Peyer's patch (tissue), 4 donors: ENCODE results near the gene FAM174B. TPM values are rescaled to one million over a fixed set of nuclear protein-coding genes. Genes with fewer than 3 reads are reported as not detected.

ENCODE experiments used
- DNase-seq, 3 donors: peaks; one replicate each; pipeline ENCODE4 v3.0.0-alpha.2; 2017 to 2019
- H3K27ac ChIP-seq, 4 donors: fragments of 200-600 bp; sonication (generic); one replicate each; pipeline ENCODE4 v1.5.1; 2016 to 2019
- H3K27me3 ChIP-seq, 2 donors: fragments of 200-600 bp; sonication (generic); one replicate each; pipeline ENCODE4 v1.5.1; 2019
- H3K36me3 ChIP-seq, 3 donors: fragments of 200-600 bp; sonication (generic); one replicate each; pipeline ENCODE4 v1.5.1; 2016 to 2019
- H3K4me1 ChIP-seq, 4 donors: fragments of 200-600 bp; sonication (generic); one replicate each; pipeline ENCODE4 v1.5.1; 2016 to 2019
- H3K4me3 ChIP-seq, 4 donors: fragments of 200-600 bp; sonication (generic); 1 replicate in 3 of 4; 2 replicates in 1 of 4; pipeline ENCODE4 v1.5.1; 2016 to 2019; ENCODE audit warnings: mild to moderate bottlenecking in 1 of 4
- H3K9me3 ChIP-seq, 4 donors: fragments of 200-600 bp; sonication (generic); one replicate each; pipeline ENCODE4 v1.5.1; 2016 to 2019; ENCODE audit warnings: mild to moderate bottlenecking in 1 of 4
- CTCF ChIP-seq, 6 experiments: fragments of 450-650 bp in 4 of 6; fragments of 200-600 bp in 2 of 6; sonication (generic) in 1 of 6; IDR thresholded peaks; one replicate each; pipeline ENCODE4 v1.5.1; 2017 to 2019; ENCODE audit warnings: antibody characterized with exemption in 6 of 6, mild to moderate bottlenecking in 3 of 6, moderate library complexity in 1 of 6
- POLR2A ChIP-seq, 2 donors: fragments of 450-650 bp; IDR thresholded peaks; one replicate each; pipeline ENCODE4 v1.5.1; 2017; ENCODE audit warnings: antibody characterized with exemption in 2 of 2, mild to moderate bottlenecking in 2 of 2, moderate library complexity in 2 of 2
- total RNA-seq, 4 donors: library from RNA; depleted of rRNA; stranded (reverse); fragments of >200 nt; gene quantifications; one replicate each; pipeline ENCODE4 v1.1.0, GENCODE V29; 2016

Gene FAM174B
- total RNA-seq, 4 donors from 2014 or later = 9.0 to 14.0 (median 11.4) TPM

GRCh38 chr15:92665100-92665555, 9.6 kb upstream of the FAM174B start:
- peaks cover 0 to 34% (median 0%) of the 10 kb centered on the region in 4 donors for H3K4me1 ChIP-seq
- no peaks in the 10 kb centered on the region for H3K27me3 ChIP-seq
- TF ChIP-seq CTCF (IDR thresholded peaks at IDR 0.05) (no peak), POLR2A (IDR thresholded peaks at IDR 0.05) (no peak)
- H3K27ac ChIP-seq = peak overlapping the region in 3 of 4 donors; percentile 9 to 64 (median 49)
- no peak for DNase-seq
- no peaks in the 10 kb centered on the region for H3K36me3 ChIP-seq
- H3K9me3 ChIP-seq = no peaks in the 10 kb centered on the region
- H3K4me3 ChIP-seq = no peak overlapping the region

DNA sequence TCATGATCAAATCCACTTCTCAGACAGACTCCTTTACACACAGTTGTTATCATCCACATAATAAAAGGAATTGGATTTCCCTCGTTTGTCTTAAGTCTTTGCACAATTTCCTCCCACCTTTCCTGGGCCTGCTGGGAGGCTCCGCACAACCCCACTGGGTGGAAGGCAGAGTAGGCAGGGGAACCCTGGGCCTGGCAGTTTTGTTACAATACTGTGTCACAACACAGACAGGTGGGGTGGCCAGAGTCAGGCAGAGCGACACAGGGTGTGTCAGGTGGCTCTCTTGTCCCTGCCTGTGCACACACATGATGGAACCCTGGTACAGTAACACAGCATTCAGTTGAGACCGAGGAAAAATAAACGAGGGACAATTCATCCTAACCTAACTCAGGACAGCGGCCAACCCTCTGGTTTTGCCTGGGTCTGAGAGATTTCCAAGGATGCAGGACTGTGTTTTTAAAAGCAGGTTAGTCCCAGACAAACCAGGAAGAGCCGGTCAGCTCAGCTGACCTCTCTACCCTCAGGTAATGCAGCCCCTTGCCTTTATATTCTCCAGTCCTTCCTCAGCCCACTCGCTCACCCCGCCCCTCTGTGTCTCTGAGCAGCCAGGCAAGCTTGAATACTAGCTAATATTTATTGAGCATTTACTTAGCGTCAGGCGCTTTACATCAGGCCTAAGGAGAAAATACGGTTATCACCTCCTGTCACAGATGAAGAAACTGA, 8.8 kb upstream of the FAM174B start:
- Histone ChIP-seq H3K9me3 (no peaks in the 10 kb centered on the region), H3K4me3 (no peak overlapping the region), H3K36me3 (no peaks in the 10 kb centered on the region), H3K27me3 (no peaks in the 10 kb centered on the region), H3K27ac (peak overlapping the region in 2 of 4 donors; percentile 49 to 64), H3K4me1 (peaks cover 0 to 34% (median 0%) of the 10 kb centered on the region in 4 donors)
- DNase-seq = no peak
- no peak for TF ChIP-seq CTCF (IDR thresholded peaks at IDR 0.05)
- TF ChIP-seq POLR2A (IDR thresholded peaks at IDR 0.05) = no peak

DNA sequence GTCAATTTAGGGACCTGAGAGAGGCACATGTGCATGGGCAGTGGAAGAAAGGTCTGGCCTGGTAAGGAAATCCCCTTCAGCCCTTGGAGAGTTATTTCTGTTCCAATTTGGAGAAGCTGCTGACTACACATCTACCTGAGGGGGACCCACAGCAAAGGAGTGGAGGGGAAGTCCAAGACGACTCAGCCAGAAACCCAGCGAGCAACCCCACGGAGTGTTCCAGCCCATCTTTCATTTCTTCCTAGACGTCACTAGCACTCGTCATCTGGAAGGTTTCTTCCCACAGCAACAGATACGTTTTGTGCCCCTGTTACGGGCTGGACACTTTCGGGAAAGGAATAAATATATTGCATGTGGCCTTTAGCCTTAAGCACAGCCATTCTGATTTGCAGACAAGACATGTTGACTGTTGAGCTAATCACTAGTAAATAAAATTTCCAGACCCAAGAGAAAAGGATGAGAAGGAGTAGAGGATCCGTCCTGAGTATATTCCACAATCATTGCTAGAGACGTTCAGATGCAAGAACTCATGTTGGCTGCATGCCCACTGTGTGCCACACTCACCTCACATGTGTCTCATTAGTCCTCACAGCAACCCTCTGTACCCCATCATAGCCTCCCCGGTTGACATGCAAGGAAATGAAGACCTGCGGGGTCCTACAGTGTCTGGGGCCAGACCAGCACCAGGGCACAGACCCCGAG, 7.8 kb upstream of the FAM174B start:
- Histone ChIP-seq H3K4me3 (no peak overlapping the region), H3K36me3 (no peaks in the 10 kb centered on the region), H3K27me3 (no peaks in the 10 kb centered on the region), H3K9me3 (no peaks in the 10 kb centered on the region), H3K27ac (no peak overlapping the region), H3K4me1 (peaks cover 0 to 34% (median 0%) of the 10 kb centered on the region in 4 donors)
- no peak for DNase-seq
- TF ChIP-seq POLR2A (IDR thresholded peaks at IDR 0.05) = no peak
- no peak for TF ChIP-seq CTCF (IDR thresholded peaks at IDR 0.05)

DNA sequence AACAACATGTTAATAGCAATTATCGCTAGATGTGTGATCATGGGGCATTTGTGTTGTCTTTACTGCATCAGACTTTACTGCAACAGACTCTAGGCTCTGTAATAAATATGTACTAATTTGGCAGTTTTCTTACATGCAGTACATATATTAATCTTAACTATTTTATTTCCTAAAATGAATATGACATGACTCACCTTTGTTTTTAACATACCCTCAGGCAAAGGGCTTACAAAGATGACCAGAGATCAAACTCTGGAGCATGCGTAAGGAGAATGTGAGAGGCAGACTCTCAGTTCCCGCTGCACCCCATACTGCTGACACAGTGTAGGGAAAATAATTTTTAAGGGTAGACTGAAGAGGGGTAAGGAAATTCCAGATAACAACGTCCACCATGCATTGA, 7.2 kb upstream of the FAM174B start:
- Histone ChIP-seq H3K9me3 (no peaks in the 10 kb centered on the region), H3K27ac (no peak overlapping the region), H3K4me1 (peaks cover 0 to 33% (median 0%) of the 10 kb centered on the region in 4 donors), H3K36me3 (no peaks in the 10 kb centered on the region), H3K4me3 (no peak overlapping the region), H3K27me3 (no peaks in the 10 kb centered on the region)
- DNase-seq = no peak
- TF ChIP-seq CTCF (IDR thresholded peaks at IDR 0.05) = no peak
- TF ChIP-seq POLR2A (IDR thresholded peaks at IDR 0.05) = no peak

DNA sequence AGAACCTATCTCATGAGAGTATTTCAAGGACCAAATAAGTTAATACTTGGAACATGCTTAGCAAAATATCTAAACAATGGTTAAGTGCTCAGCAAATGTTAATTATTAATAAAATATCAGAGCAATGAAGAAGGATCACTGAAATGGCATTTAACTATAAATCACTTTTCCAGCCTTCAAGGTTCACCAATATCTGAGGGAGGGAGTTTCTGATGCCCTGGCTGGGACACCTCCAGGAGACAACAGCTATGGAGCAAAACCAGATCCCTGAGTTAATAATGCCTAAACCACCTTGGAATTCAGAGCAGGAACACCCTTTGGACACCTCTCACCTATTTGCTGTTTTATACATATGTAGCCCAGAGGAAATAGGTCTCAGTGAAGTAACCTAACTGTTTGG, 6.4 kb upstream of the FAM174B start:
- Histone ChIP-seq H3K27ac (no peak overlapping the region), H3K4me1 (peaks cover 0 to 25% (median 0%) of the 10 kb centered on the region in 4 donors), H3K36me3 (no peaks in the 10 kb centered on the region), H3K4me3 (no peak overlapping the region), H3K27me3 (no peaks in the 10 kb centered on the region), H3K9me3 (no peaks in the 10 kb centered on the region)
- no peak for DNase-seq
- TF ChIP-seq POLR2A (IDR thresholded peaks at IDR 0.05) (no peak), CTCF (IDR thresholded peaks at IDR 0.05) (no peak)
